Measurements from ENCODE around the gene NKX1-1.
A peak's percentile ranks its signal among the peaks of the same experiment; 100 is the strongest.

The NKX1-1 gene

DNA sequence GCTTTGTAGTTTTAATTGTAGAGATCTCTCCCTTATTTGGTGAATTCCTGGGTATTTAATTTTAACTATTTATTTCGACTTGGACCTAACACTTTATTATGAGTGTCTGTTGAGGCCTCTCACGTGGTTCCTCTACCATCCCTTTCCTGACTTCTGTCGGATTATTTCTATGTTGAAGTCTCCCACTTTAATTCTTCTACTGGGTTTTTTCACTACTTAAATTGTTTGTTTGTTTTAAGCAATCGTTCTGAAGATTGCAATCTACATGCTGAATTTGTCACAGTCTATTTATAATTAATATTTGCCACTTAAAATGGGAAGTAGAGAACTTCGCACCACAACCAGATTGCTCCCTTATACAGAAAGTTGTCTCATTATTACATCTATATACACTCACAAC lies 20.8 kb upstream of the NKX1-1 start:
- H3K27me3 Mint-ChIP-seq (ENCODE audit: low read depth): peaks cover 4% of the 10 kb centered on the region
- H3K27ac Mint-ChIP-seq: no peak overlapping the region
- no peaks in the 10 kb centered on the region for H3K4me1 Mint-ChIP-seq (ENCODE audit: low read depth)
- H3K4me3 Mint-ChIP-seq: no peak overlapping the region
- no peaks in the 10 kb centered on the region for H3K36me3 Mint-ChIP-seq (ENCODE audit: low read depth)
- H3K9me3 Mint-ChIP-seq: no peaks in the 10 kb centered on the region

- Mint-ChIP-seq H3K4me1 (ENCODE audit: low read depth) (no peaks in the 10 kb centered on the region), H3K9me3 (no peaks in the 10 kb centered on the region), H3K27me3 (ENCODE audit: low read depth) (peaks cover 4% of the 10 kb centered on the region), H3K27ac (no peak overlapping the region), H3K4me3 (no peak overlapping the region), H3K36me3 (ENCODE audit: low read depth) (no peaks in the 10 kb centered on the region)
These were observed 15.4 kb upstream of the NKX1-1 start for GRCh38 chr4:1421657-1422056.

DNA sequence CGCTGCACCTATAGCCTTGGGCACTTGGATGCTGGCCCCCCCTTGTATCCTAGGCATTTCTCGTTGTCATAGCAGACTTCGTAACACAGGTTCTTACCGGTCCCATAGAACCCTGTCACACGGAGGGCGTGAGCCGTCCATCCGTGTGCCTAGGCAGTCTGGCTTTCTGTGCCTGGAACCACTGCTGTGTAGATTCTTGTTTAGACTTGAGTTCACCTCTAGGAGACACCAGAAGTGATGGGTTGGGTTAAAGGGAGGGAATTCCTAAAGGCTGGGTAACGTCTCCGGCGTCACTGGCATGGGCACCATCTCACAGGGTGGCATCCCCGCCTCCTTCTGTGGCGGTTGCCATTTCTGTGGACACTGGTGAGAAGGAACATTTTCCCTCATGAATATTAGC lies 13.5 kb upstream of the NKX1-1 start:
- Mint-ChIP-seq H3K4me3 (no peak overlapping the region), H3K9me3 (no peaks in the 10 kb centered on the region), H3K4me1 (ENCODE audit: low read depth) (no peaks in the 10 kb centered on the region), H3K27me3 (ENCODE audit: low read depth) (peaks cover 3% of the 10 kb centered on the region), H3K36me3 (ENCODE audit: low read depth) (no peaks in the 10 kb centered on the region), H3K27ac (no peak overlapping the region)

- no peaks in the 10 kb centered on the region for H3K4me1 Mint-ChIP-seq (ENCODE audit: low read depth)
- peaks cover 3% of the 10 kb centered on the region for H3K27me3 Mint-ChIP-seq (ENCODE audit: low read depth)
- H3K4me3 Mint-ChIP-seq: no peak overlapping the region
- H3K9me3 Mint-ChIP-seq: no peaks in the 10 kb centered on the region
- no peak overlapping the region for H3K27ac Mint-ChIP-seq
- no peaks in the 10 kb centered on the region for H3K36me3 Mint-ChIP-seq (ENCODE audit: low read depth)
These were observed 12.4 kb upstream of the NKX1-1 start for GRCh38 chr4:1418494-1419285.

GRCh38 chr4:1417522-1418390 lies 11.5 kb upstream of the NKX1-1 start:
- Mint-ChIP-seq H3K27me3 (ENCODE audit: low read depth) (peaks cover 3% of the 10 kb centered on the region), H3K4me1 (ENCODE audit: low read depth) (no peaks in the 10 kb centered on the region), H3K27ac (no peak overlapping the region), H3K4me3 (no peak overlapping the region), H3K9me3 (no peaks in the 10 kb centered on the region), H3K36me3 (ENCODE audit: low read depth) (no peaks in the 10 kb centered on the region)

DNA sequence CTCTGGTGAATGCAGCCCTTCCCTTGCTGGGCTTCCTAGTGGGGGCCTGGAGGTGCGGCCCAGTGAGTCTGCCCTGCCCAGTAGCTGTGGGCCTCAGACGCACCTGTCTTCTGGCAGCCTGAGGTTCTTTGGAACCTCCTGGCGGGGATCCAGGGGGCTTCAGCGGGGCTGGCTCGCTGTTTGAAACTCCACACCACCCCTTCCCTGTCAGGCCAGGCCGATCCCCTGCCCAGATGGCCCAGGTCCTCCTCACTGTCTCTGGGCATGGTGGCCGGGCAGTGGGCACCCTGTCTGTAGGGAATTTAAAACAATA lies 10.7 kb upstream of the NKX1-1 start:
- peaks cover 3% of the 10 kb centered on the region for H3K27me3 Mint-ChIP-seq (ENCODE audit: low read depth)
- no peaks in the 10 kb centered on the region for H3K9me3 Mint-ChIP-seq
- H3K4me1 Mint-ChIP-seq (ENCODE audit: low read depth): no peaks in the 10 kb centered on the region
- no peaks in the 10 kb centered on the region for H3K36me3 Mint-ChIP-seq (ENCODE audit: low read depth)
- H3K4me3 Mint-ChIP-seq: no peak overlapping the region
- no peak overlapping the region for H3K27ac Mint-ChIP-seq

GRCh38 chr4:1416051-1416947 lies 10.1 kb upstream of the NKX1-1 start:
- H3K27ac Mint-ChIP-seq: peak overlapping the region; percentile 15
- H3K36me3 Mint-ChIP-seq (ENCODE audit: low read depth): no peaks in the 10 kb centered on the region
- H3K4me3 Mint-ChIP-seq: no peak overlapping the region
- peaks cover 5% of the 10 kb centered on the region for H3K27me3 Mint-ChIP-seq (ENCODE audit: low read depth)
- H3K9me3 Mint-ChIP-seq: no peaks in the 10 kb centered on the region
- no peaks in the 10 kb centered on the region for H3K4me1 Mint-ChIP-seq (ENCODE audit: low read depth)

GRCh38 chr4:1415681-1415981 lies 9.4 kb upstream of the NKX1-1 start:
- H3K27ac Mint-ChIP-seq: peak overlapping the region; percentile 36

DNA sequence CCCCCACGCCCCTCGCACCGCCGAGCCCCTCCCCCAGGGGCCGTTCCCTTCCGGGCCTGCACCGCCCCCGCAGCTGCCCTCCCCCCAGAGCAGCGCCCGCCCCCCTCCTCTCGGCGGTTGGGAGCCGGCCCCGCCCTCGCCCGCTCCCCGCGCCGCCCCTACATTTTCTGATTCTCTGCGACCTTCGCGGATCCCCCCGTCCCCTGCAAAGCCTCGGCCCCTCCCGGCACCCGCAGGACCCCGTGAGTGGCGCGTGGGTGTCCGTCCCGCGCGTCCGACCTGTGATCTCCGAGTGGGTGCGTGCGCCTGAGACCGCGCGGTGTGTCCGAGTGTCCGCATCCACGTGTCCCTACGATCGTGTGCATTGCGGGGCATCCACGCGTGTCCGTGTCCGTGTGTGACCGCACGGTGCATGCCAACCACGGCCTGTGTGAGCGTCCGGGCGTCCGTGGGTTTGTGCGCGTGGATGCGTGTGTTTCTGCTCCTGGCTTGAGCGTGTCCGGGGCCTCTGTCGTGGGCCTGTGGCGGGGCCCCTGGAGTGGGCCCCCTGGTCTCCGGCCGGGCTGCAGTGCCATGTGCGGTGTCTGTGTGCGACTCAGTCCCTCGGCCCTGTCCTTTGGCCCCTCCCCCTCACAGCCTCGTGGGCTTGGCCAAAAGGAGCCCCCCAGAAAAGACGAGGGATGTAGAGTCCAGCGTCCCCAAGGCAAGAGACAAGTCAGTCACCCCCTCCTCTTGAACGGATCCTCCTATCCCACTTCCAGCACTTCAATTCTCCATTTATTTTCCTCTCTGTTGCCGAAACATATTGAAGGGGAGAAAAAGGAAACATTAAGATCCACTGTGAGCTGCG lies 8.8 kb upstream of the NKX1-1 start:
- Mint-ChIP-seq H3K4me3 (no peak overlapping the region), H3K9me3 (no peaks in the 10 kb centered on the region), H3K27me3 (ENCODE audit: low read depth) (peaks cover 6% of the 10 kb centered on the region), H3K27ac (peak overlapping the region; percentile 36), H3K36me3 (ENCODE audit: low read depth) (no peaks in the 10 kb centered on the region), H3K4me1 (ENCODE audit: low read depth) (no peaks in the 10 kb centered on the region)

More at GRCh38 chr4:1415681-1415981, 9.4 kb upstream of the NKX1-1 start:
- no peak overlapping the region for H3K4me3 Mint-ChIP-seq
- H3K9me3 Mint-ChIP-seq: no peaks in the 10 kb centered on the region
- H3K27me3 Mint-ChIP-seq (ENCODE audit: low read depth): peaks cover 6% of the 10 kb centered on the region
- H3K36me3 Mint-ChIP-seq (ENCODE audit: low read depth): no peaks in the 10 kb centered on the region
- H3K4me1 Mint-ChIP-seq (ENCODE audit: low read depth): no peaks in the 10 kb centered on the region

- Mint-ChIP-seq H3K27ac (no peak overlapping the region), H3K36me3 (ENCODE audit: low read depth) (peaks cover 2% of the 10 kb centered on the region), H3K9me3 (no peaks in the 10 kb centered on the region), H3K27me3 (ENCODE audit: low read depth) (peaks cover 12% of the 10 kb centered on the region), H3K4me1 (ENCODE audit: low read depth) (no peaks in the 10 kb centered on the region), H3K4me3 (no peak overlapping the region)
These were observed 7.6 kb upstream of the NKX1-1 start for GRCh38 chr4:1413687-1414479.

- peaks cover 4% of the 10 kb centered on the region for H3K36me3 Mint-ChIP-seq (ENCODE audit: low read depth)
- H3K9me3 Mint-ChIP-seq: no peaks in the 10 kb centered on the region
- peaks cover under 1% of the 10 kb centered on the region for H3K4me1 Mint-ChIP-seq (ENCODE audit: low read depth)
- peaks cover 18% of the 10 kb centered on the region for H3K27me3 Mint-ChIP-seq (ENCODE audit: low read depth)
- no peak overlapping the region for H3K27ac Mint-ChIP-seq
- H3K4me3 Mint-ChIP-seq: no peak overlapping the region
These were observed 7.0 kb upstream of the NKX1-1 start for GRCh38 chr4:1413204-1413663.

- H3K9me3 Mint-ChIP-seq: no peaks in the 10 kb centered on the region
- no peak overlapping the region for H3K27ac Mint-ChIP-seq
- H3K4me3 Mint-ChIP-seq: no peak overlapping the region
- peaks cover 5% of the 10 kb centered on the region for H3K36me3 Mint-ChIP-seq (ENCODE audit: low read depth)
- H3K4me1 Mint-ChIP-seq (ENCODE audit: low read depth): peaks cover 1% of the 10 kb centered on the region
- peaks cover 21% of the 10 kb centered on the region for H3K27me3 Mint-ChIP-seq (ENCODE audit: low read depth)
These were observed 6.3 kb upstream of the NKX1-1 start for GRCh38 chr4:1412376-1413203.

Data from T-helper 1 cell treated with Interleukin-12 subunit alpha and Interleukin-12 subunit beta and Interleukin-4 antibody, amounts not matched to agents 30 μg/mL and 1 μg/mL, for 36 hours (primary cell).